GM13977 (cell line): Measurements from ENCODE around the gene TSPAN7.

Experiments used
- DNase-seq: peaks from one replicate; pipeline ENCODE4 v3.0.0; 2012; ENCODE audit warnings: low spot score
- CTCF ChIP-seq: IDR thresholded peaks from 2 replicates; pipeline ENCODE4 v1.5.1; 2012; ENCODE audit warnings: mild to moderate bottlenecking, control low read depth; ENCODE audit not compliant: insufficient read depth; ENCODE audit errors: extremely low read depth, missing control alignments
- in situ Hi-C: fragments of 300-500 bp; cut with MboI; formaldehyde crosslinking; loops from one replicate; pipeline ENCODE4 v1.12.0; 2022; ENCODE audit warnings: low sequenced_read_pairs, low pct_unique_long_range_greater_than_20kb, mixed read lengths, inconsistent platforms; ENCODE audit not compliant: unreplicated experiment

TSPAN7 gene

GRCh38 chrX:38599796-38600755 is 38.7 kb downstream of the TSPAN7 start:
- in situ Hi-C loops = no loop called here

GRCh38 chrX:38601866-38602265 is 40.5 kb downstream of the TSPAN7 start:
- in situ Hi-C loops = no loop called here
- TF ChIP-seq CTCF = no peak
- no peak for DNase-seq

More at GRCh38 chrX:38599796-38600755, 38.7 kb downstream of the TSPAN7 start:
- DNase-seq = no peak
- no peak for TF ChIP-seq CTCF

GRCh38 chrX:38606821-38607220 is 45.5 kb downstream of the TSPAN7 start:
- in situ Hi-C loops = no loop called here
- no peak for DNase-seq
- no peak for TF ChIP-seq CTCF

- in situ Hi-C loops = no loop called here
- no peak for TF ChIP-seq CTCF
- DNase-seq = no peak
These were observed 46.6 kb downstream of the TSPAN7 start for GRCh38 chrX:38607976-38608375.

GRCh38 chrX:38610849-38611248 is 49.5 kb downstream of the TSPAN7 start:
- no peak for DNase-seq
- TF ChIP-seq CTCF = no peak
- in situ Hi-C loops = no loop called here

- TF ChIP-seq CTCF = no peak
- in situ Hi-C loops = no loop called here
- DNase-seq = no peak
These were observed 50.9 kb downstream of the TSPAN7 start for GRCh38 chrX:38612281-38612680.
